GM06990 (cell line): ENCODE data around the gene MAP2.

Experiments
- DNase-seq: peaks from one replicate; pipeline ENCODE4 v3.0.0-alpha.2; 2011; ENCODE audit not compliant: insufficient read length; ENCODE audit errors: extremely low read depth
- H3K27me3 ChIP-seq: replicated peaks from 2 replicates; pipeline ENCODE4 v1.6.0; 2011; ENCODE audit warnings: low read length; ENCODE audit not compliant: control insufficient read depth, insufficient read depth
- H3K36me3 ChIP-seq: 2 replicates; pipeline ENCODE4 v1.5.1; 2011; ENCODE audit warnings: low read length; ENCODE audit not compliant: control insufficient read depth, insufficient read depth
- H3K4me3 ChIP-seq: replicated peaks from 2 replicates; pipeline ENCODE4 v1.5.1; 2011; ENCODE audit warnings: low read depth, mild to moderate bottlenecking, control low read depth, low read length
- TF ChIP-seq, protein P1 (sequence below): IDR thresholded peaks from 2 replicates; pipeline ENCODE4 v1.5.1; 2011; ENCODE audit warnings: low read length, control low read depth, mild to moderate bottlenecking, inconsistent platforms; ENCODE audit not compliant: insufficient read depth, poor library complexity, severe bottlenecking

Gene MAP2

DNA sequence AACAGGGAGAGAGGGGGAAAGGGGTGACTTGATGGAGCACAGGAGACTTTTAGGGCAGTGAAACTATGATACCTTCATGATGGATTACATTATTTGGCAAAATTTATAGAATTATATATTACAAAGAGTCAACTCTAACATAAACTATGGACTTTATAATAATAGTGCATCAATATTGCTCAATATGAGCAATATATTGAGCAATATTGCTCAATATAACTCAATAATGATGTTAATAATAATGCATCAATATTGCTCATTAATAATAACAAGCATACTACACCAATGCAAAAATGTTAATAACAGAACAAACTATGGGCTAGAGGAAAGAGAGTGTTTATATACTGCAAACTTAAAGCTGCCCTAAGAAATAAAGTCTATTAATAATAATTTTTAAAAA is 344.7 kb downstream of the MAP2 start:
- H3K4me3 ChIP-seq: no peak overlapping the region
- TF ChIP-seq, protein P1, sequence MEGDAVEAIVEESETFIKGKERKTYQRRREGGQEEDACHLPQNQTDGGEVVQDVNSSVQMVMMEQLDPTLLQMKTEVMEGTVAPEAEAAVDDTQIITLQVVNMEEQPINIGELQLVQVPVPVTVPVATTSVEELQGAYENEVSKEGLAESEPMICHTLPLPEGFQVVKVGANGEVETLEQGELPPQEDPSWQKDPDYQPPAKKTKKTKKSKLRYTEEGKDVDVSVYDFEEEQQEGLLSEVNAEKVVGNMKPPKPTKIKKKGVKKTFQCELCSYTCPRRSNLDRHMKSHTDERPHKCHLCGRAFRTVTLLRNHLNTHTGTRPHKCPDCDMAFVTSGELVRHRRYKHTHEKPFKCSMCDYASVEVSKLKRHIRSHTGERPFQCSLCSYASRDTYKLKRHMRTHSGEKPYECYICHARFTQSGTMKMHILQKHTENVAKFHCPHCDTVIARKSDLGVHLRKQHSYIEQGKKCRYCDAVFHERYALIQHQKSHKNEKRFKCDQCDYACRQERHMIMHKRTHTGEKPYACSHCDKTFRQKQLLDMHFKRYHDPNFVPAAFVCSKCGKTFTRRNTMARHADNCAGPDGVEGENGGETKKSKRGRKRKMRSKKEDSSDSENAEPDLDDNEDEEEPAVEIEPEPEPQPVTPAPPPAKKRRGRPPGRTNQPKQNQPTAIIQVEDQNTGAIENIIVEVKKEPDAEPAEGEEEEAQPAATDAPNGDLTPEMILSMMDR: no peak
- DNase-seq: no peak
- H3K36me3 ChIP-seq: no peaks in the 10 kb centered on the region
- H3K27me3 ChIP-seq: no peaks in the 10 kb centered on the region

DNA sequence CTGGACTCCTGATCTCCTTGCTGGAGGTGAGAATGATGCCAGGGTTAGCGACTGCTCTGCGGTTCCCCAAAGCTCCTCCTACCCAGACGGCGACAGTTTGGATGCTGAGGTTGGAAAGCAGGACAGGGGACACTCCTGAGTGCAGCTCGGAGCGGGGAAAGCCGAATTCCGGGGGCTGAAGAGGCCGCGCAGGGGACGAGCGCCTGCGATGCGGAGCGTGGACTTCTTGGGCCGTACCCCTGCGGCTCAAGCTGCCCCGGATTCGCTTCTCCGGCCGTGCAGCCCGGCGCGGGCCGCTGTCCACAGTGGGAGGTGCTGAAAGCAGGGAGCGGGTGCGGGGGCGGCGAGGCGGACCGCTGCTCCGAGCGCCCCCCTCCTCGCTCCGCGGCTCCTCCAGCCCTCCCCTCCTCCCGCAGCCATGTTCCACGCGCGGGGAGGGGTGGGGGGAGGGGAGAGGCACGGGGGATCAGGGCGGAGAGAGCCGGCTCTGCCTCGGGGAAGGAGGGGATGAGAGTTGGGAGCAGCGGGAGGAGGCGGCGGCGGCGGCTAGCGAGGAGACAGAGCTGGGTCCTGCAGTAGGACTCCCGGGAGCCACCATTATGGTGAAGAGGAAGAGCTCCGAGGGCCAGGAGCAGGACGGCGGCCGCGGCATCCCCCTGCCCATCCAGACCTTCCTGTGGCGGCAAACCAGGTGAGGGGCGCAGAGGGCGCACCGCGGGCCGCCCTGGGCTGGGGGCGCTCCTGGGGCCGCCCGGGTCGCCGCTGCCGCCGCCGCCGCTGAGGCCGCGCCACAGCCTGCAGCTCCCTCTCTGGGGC is 347.8 kb downstream of the MAP2 start, which contains the start of gene UNC80:
Gene UNC80, plus strand, starts transcription at position 359 of the 816 bp plus-strand sequence. Its CDS starts 241 bp downstream, at position 600.
- H3K4me3 ChIP-seq: no peak within 1 kb of the TSS
- H3K27me3 ChIP-seq: no peaks in the 10 kb centered on the region
- no peaks in the 10 kb centered on the region for H3K36me3 ChIP-seq
- TF ChIP-seq, protein P1: no peak
- DNase-seq: no peak

DNA sequence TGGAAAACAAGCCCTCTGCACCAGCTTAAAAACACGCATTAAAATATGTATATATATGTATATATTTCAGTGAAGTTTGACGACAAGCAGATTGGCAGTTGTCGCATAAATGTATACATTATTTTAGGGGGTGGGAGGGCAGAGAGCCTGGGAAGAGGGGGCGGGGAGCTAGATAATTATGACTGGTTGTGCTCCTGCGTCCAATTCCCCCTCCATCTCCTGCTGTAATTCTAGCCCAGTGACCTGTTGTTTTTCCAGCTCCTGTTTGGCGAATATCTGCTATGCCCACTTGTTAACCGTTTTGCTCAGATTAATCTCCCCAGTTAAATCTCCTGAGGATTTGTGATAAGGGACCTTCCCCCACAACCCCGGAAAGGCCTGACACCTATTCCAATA is 348.4 kb downstream of the MAP2 start:
- Histone ChIP-seq H3K27me3 (no peaks in the 10 kb centered on the region), H3K36me3 (no peaks in the 10 kb centered on the region), H3K4me3 (no peak overlapping the region)
- TF ChIP-seq, protein P1: no peak
- DNase-seq: no peak

DNA sequence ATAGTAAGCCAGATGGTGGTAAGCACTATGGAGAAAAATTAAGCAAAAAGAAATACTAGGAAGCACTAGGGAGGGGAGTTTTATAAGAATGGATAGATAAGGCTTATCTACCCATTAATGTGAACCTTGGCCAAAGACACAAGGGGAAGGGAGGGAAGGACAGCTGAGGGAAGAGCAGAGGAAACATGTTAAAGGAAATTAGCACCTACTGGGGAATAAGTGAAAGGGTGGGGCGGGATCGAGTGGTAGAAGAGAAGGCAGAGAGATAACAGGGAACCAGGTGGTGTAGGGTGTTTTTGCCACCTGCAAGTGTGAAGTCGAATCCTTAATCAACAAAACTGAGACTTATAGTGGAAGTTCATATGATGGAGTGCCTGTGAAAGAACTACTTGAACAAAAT is 349.5 kb downstream of the MAP2 start:
- H3K4me3 ChIP-seq: no peak overlapping the region
- TF ChIP-seq, protein P1: no peak
- no peaks in the 10 kb centered on the region for H3K36me3 ChIP-seq
- H3K27me3 ChIP-seq: no peaks in the 10 kb centered on the region
- DNase-seq: no peak
